ENCODE data around the gene LDLRAD2.

LDLRAD2 gene

GRCh38 chr1:21842606-21843162 is 30.6 kb downstream of the LDLRAD2 start:
- DNase-seq (ENCODE audit: low read depth in 2 of 2), result no peak

- DNase-seq (ENCODE audit: low read depth in 2 of 2), result no peak
Observed at GRCh38 chr1:21843208-21843607, 31.1 kb downstream of the LDLRAD2 start.

- DNase-seq (ENCODE audit: low read depth in 2 of 2), result no peak
Observed at GRCh38 chr1:21843996-21844395, 31.9 kb downstream of the LDLRAD2 start.

- DNase-seq (ENCODE audit: low read depth in 2 of 2), result no peak
Observed at GRCh38 chr1:21845646-21846641, 33.9 kb downstream of the LDLRAD2 start.

GRCh38 chr1:21847223-21848205 is 35.4 kb downstream of the LDLRAD2 start:
- no peak for DNase-seq (ENCODE audit: low read depth in 2 of 2)

- DNase-seq (ENCODE audit: low read depth in 2 of 2), result no peak
Observed at GRCh38 chr1:21848524-21849174, 36.6 kb downstream of the LDLRAD2 start.

GRCh38 chr1:21849909-21850576 is 38.0 kb downstream of the LDLRAD2 start:
- DNase-seq (ENCODE audit: low read depth in 2 of 2), result no peak

- no peak for DNase-seq (ENCODE audit: low read depth in 2 of 2)
Observed at GRCh38 chr1:21851430-21852250, 39.6 kb downstream of the LDLRAD2 start.

- DNase-seq (ENCODE audit: low read depth in 2 of 2), result no peak
Observed at GRCh38 chr1:21852282-21853130, 40.4 kb downstream of the LDLRAD2 start.

GRCh38 chr1:21853131-21853427 is 41.0 kb downstream of the LDLRAD2 start:
- no peak for DNase-seq (ENCODE audit: low read depth in 2 of 2)

- DNase-seq (ENCODE audit: low read depth in 2 of 2), result no peak
Observed at GRCh38 chr1:21854090-21854750, 42.2 kb downstream of the LDLRAD2 start.

GRCh38 chr1:21854751-21855131 is 42.7 kb downstream of the LDLRAD2 start:
- no peak for DNase-seq (ENCODE audit: low read depth in 2 of 2)

GRCh38 chr1:21855257-21856096 is 43.4 kb downstream of the LDLRAD2 start:
- no peak for DNase-seq (ENCODE audit: low read depth in 2 of 2)

GRCh38 chr1:21857142-21857839 is 45.2 kb downstream of the LDLRAD2 start:
- DNase-seq (ENCODE audit: low read depth in 2 of 2), result no peak

GRCh38 chr1:21857840-21858670 is 46.0 kb downstream of the LDLRAD2 start:
- no peak for DNase-seq (ENCODE audit: low read depth in 2 of 2)

- no peak for DNase-seq (ENCODE audit: low read depth in 2 of 2)
Observed at GRCh38 chr1:21859669-21860179, 47.7 kb downstream of the LDLRAD2 start.
